GM13977 (cell line): ENCODE results near the gene EHD3.

Source experiments
- DNase-seq: peaks from one replicate; pipeline ENCODE4 v3.0.0; 2012; ENCODE audit warnings: low spot score
- in situ Hi-C: fragments of 300-500 bp; cut with MboI; formaldehyde crosslinking; loops from one replicate; pipeline ENCODE4 v1.12.0; 2022; ENCODE audit warnings: low sequenced_read_pairs, low pct_unique_long_range_greater_than_20kb, mixed read lengths, inconsistent platforms; ENCODE audit not compliant: unreplicated experiment
- TF ChIP-seq, protein P1 (sequence below): IDR thresholded peaks from 2 replicates; pipeline ENCODE4 v1.5.1; 2012; ENCODE audit warnings: mild to moderate bottlenecking, control low read depth; ENCODE audit not compliant: insufficient read depth; ENCODE audit errors: extremely low read depth, missing control alignments

Gene EHD3

DNA sequence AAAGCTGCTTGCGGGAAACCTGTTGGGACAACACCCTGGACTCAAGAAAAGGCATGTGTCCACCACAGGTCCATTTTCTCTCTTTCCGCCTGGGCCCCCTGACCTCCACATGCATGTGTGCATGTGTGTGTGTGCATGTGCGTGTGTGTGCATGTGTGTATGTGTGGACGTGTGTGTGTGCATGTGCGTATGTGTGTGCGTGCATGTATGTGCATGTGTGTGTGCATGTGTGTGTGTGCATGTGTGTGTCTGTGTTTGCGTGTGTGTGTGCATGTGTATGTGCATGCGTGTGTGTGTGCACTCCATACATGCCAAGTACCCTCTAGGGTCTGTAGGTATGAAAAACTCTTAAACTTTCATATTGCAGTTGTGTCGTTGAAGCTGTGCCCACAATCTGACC lies 33.0 kb upstream of the EHD3 start:
- TF ChIP-seq, protein P1, sequence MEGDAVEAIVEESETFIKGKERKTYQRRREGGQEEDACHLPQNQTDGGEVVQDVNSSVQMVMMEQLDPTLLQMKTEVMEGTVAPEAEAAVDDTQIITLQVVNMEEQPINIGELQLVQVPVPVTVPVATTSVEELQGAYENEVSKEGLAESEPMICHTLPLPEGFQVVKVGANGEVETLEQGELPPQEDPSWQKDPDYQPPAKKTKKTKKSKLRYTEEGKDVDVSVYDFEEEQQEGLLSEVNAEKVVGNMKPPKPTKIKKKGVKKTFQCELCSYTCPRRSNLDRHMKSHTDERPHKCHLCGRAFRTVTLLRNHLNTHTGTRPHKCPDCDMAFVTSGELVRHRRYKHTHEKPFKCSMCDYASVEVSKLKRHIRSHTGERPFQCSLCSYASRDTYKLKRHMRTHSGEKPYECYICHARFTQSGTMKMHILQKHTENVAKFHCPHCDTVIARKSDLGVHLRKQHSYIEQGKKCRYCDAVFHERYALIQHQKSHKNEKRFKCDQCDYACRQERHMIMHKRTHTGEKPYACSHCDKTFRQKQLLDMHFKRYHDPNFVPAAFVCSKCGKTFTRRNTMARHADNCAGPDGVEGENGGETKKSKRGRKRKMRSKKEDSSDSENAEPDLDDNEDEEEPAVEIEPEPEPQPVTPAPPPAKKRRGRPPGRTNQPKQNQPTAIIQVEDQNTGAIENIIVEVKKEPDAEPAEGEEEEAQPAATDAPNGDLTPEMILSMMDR = no peak
- in situ Hi-C loops = no loop called here
- no peak for DNase-seq

DNA sequence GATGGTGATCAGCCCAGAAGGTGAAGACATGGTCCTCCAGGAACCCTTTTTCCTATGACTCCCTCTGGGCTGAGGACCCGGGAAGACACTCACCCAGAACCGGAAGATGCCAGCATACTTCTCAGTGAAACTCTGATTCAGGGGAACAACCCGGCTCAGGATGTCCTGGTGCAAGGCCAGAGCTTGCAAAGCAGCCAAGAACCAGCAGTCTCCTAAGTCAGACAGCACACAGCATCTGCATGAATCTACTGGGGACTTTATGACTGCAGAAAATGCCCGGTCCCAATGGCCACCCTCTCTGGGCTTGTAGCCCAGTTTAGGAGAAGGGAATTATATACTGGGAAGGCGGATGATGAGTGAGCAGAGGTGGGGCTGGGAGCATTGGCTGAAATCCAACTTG lies 31.9 kb upstream of the EHD3 start:
- TF ChIP-seq, protein P1 = no peak
- in situ Hi-C loops = no loop called here
- no peak for DNase-seq

DNA sequence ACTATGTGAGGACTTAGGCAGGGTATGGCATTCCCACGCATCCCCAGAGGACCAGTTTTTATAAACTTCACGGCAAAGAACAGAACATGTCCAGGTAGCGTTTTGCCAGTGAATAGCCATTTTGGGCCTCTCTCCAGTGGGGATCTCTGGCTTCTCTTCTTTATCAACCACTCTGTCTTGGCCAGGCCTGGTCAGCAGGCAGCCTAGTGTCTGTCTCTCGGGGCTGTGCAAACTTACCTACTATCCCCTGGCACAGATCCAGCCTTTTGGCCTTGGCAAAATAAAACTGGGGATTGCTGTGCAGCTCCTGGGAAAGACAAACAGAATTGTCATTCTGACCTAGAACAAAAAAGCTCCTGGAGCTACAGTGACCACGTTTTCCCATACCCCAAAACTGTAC lies 31.1 kb upstream of the EHD3 start:
- TF ChIP-seq, protein P1 = no peak
- in situ Hi-C loops = no loop called here
- DNase-seq = no peak

DNA sequence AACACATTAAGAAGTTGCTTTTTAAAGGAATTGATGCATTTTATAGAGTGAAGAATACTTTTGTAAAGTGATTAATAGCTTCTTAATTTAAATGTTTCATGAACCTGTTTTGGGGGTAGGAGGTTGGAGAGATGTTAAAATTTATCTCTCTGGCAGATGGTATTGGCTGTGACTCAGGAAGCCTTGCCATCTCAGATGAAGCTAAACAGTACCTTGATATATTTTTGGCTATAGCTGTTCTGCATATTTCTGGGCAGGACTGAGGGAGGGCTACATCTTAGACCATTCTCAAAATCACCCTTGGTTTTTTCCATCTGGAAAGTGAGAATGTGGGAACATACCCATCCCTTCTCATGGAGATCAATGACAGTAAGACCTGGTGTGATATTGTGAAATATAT lies 30.0 kb upstream of the EHD3 start:
- in situ Hi-C loops = no loop called here
- TF ChIP-seq, protein P1 = no peak
- DNase-seq = no peak

DNA sequence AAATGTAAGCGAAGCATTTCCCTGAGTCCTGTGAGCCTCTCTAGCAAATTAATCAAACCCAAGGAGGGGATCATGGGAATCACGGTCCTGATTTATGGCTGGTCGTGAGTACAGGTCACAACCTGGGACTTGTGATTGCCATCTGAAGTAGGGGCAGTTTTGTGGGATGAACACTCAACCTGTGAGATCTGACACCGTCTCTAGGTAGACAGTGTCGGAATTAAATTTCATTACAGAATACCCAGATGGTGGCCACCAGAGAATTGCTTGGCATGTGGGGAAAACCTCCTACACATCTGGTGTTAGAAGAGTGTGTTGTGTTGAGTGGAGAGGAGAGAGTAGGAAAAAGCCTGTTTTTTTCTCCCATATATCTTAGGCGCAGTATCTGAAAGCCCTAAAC lies 29.2 kb upstream of the EHD3 start:
- TF ChIP-seq, protein P1 = no peak
- DNase-seq = no peak
- in situ Hi-C loops = no loop called here

DNA sequence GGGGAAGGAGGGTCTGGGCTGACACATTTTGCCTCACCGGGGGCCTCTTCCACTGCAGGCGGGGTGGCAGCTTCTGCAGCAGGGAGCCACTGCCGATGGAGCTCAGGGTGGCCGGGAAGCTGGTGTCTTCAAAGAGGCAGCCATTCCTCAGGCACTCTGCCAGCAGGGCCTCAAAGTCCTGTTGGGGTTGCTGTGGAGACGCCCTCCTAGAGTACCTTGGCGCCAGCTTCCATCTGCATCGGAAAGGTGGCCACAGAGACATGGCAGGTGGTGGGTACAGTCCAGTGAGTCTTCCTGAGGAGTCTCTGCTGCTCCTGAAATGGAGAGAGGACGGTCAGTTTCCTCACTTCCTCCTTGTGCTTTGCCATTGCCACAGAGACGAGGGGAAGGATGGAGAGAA lies 28.8 kb upstream of the EHD3 start:
- DNase-seq = no peak
- in situ Hi-C loops = no loop called here
- TF ChIP-seq, protein P1 = no peak

DNA sequence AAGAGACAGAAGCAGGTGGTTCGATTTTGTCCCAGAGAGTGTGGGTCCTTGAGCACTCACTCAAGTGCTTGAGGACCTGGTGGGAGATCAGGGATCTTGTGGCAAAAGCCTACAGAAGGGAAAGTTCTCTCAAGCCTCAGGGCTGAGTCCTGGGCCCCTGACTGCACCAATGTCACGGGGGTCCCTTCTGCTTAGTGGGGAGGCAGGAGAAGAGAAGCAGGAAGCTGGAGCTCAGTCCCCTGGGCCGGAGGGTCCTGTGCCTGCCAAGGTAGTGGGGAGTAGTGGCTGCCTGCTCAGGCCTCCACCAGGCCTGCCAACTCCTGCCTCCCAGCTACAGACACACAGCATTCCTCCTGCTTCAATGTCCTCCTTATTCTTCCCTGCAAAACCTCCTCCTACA lies 28.3 kb upstream of the EHD3 start:
- in situ Hi-C loops = no loop called here
- DNase-seq = no peak
- TF ChIP-seq, protein P1 = no peak
